Adrenal gland (tissue), 12 donors: ENCODE measurements around the gene TRIM46. TPM values are rescaled to one million over a fixed set of nuclear protein-coding genes. Genes with fewer than 3 reads are reported as not detected.
A peak's percentile ranks its signal among the peaks of the same experiment; 100 is the strongest.
"Not testable (repeated sequence)": the region's sequence is repeated elsewhere in the genome, so short reads cannot be mapped to it uniquely, and the experiment has no call there.

Experiments
- DNase-seq, 7 donors: peaks; one replicate each; pipeline ENCODE4 v3.0.0-alpha.2; 2019 to 2020
- H3K27ac ChIP-seq, 5 donors: fragments of 200-600 bp; sonication (generic) in 4 of 5; 1 replicate in 3 of 5; 2 replicates in 2 of 5; pipeline versions ENCODE4 v1.5.1 to v1.8.0; 2016 to 2020; ENCODE audit warnings: mild to moderate bottlenecking in 1 of 5
- H3K27me3 ChIP-seq: fragments of 200-600 bp; 2 replicates; pipeline ENCODE4 v1.8.0; 2021
- H3K36me3 ChIP-seq, 2 donors: fragments of 200-600 bp; replicated peaks in 1 of 2; 1 replicate in 1 of 2; 2 replicates in 1 of 2; pipeline versions ENCODE4 v1.5.1 to v1.8.0; 2018 to 2022
- H3K4me1 ChIP-seq, 2 donors: fragments of 200-600 bp; replicated peaks in 1 of 2; 1 replicate in 1 of 2; 2 replicates in 1 of 2; pipeline versions ENCODE4 v1.5.1 to v1.8.0; 2018 to 2021
- H3K4me3 ChIP-seq, 4 donors: fragments of 200-600 bp; sonication (generic) in 3 of 4; one replicate each; pipeline ENCODE4 v1.5.1; 2016 to 2018
- H3K9me3 ChIP-seq, 3 donors: fragments of 200-600 bp; sonication (generic) in 1 of 3; replicated peaks in 1 of 3; 1 replicate in 2 of 3; 2 replicates in 1 of 3; pipeline versions ENCODE4 v1.5.1 to v1.8.0; 2016 to 2021
- CTCF ChIP-seq, 6 experiments: fragments of 450-650 bp in 4 of 6; fragments of 200-600 bp in 2 of 6; sonication (generic) in 1 of 6; IDR thresholded peaks; 1 replicate in 5 of 6; 2 replicates in 1 of 6; pipeline versions ENCODE4 v1.5.1 to v1.8.0; 2016 to 2021; ENCODE audit warnings: antibody characterized with exemption in 6 of 6, mild to moderate bottlenecking in 2 of 6, moderate library complexity in 1 of 6
- POLR2A ChIP-seq, 2 donors: fragments of 450-650 bp; IDR thresholded peaks; one replicate each; pipeline ENCODE4 v1.6.1; 2017; ENCODE audit warnings: antibody characterized with exemption in 2 of 2, mild to moderate bottlenecking in 2 of 2, moderate library complexity in 1 of 2
- WGBS, 4 donors: extraction: QIAGEN DNeasy Blood & Tissue Kit in 2 of 4; methylation state at CpG; one replicate each; pipeline versions ENCODE4 v1.1.5 to v1.1.7; 2013 to 2017; 5-methylcytosine and 5-hydroxymethylcytosine counted together
- intact Hi-C, 2 donors: fragments of 100-400 bp; cut with DNase I; formaldehyde crosslinking; loops; one replicate each; pipeline versions ENCODE4 v1.14.1 to v1.15.0; 2022 to 2023
- polyA plus RNA-seq, 3 donors: library from polyadenylated mRNA; stranded (reverse); fragments of 200-250 nt in 2 of 3; fragments of 350-450 nt in 1 of 3; fragmentation: Illumina TruSeq in 1 of 3; extraction: RNeasy Lipid Tissue Mini Kit (QIAGEN cat#74804) in 1 of 3; gene quantifications; one replicate each; pipeline ENCODE4 v1.2.3, GENCODE V29; 2013 to 2014
- total RNA-seq, 9 donors: library from RNA; depleted of rRNA in 4 of 9; stranded (reverse); fragments of >200 nt in 4 of 9; fragments of 120-200 nt in 1 of 9; fragmentation: NEBNext Ultra II Directional in 1 of 9; extraction: Animal tissue kit (Norgen Biotek cat#: 25700) in 1 of 9; gene quantifications; one replicate each; pipeline versions ENCODE4 v1.1.0 to v1.2.4, GENCODE V29; 2013 to 2023
- donor health status: healthy with polysubstance abuse.
- donor health status: Bipolar disorder and iron deficiency.
- donor health status: DM: yes; HTN: yes; CAD: no.
- donor health status: DM: no; HTN: no; CAD: no.
- donor health status: DM: no; HTN: no; CAD: no.
- donor health status: DM: yes; HTN: yes; CAD: no.

The TRIM46 gene
- total and polyA plus RNA-seq, 12 donors: 0.19 to 5.6 (median 0.59) TPM; not detected in 2

- TF ChIP-seq POLR2A (IDR thresholded peaks at IDR 0.05) (peak; percentile 27 to 65), CTCF (IDR thresholded peaks at IDR 0.05) (peak in 1 of 6 experiments; percentile 11)
- Histone ChIP-seq H3K4me1 (peaks cover 20 to 26% of the 10 kb centered on the region in 2 donors), H3K9me3 (no peaks in the 10 kb centered on the region), H3K27ac (peak within 1 kb of the TSS; percentile 71 to 95 (median 94)), H3K27me3 (no peaks in the 10 kb centered on the region), H3K36me3 (no peaks in the 10 kb centered on the region), H3K4me3 (peak within 1 kb of the TSS; percentile 44 to 87 (median 64))
- peak; percentile 86 to 94 (median 90) for DNase-seq
- intact Hi-C loops: no loop called here
- 0 to 1% (median 0%) methylated on average over 31 to 42 of the region's 42 CpGs for WGBS, 4 donors
These were observed 33.6 kb upstream of the TRIM46 start, which contains the start of gene DPM3 for GRCh38 chr1:155139895-155140629. Gene DPM3 (minus strand): TSS chr1:155140531. CDS start chr1:155140240, 291 bp downstream.

- Histone ChIP-seq H3K4me3 (peak overlapping the region in 2 of 4 donors; percentile 67 to 87), H3K27ac (peak overlapping the region in 3 of 5 donors; percentile 94 to 95 (median 95)), H3K36me3 (no peaks in the 10 kb centered on the region), H3K27me3 (no peaks in the 10 kb centered on the region), H3K9me3 (no peaks in the 10 kb centered on the region), H3K4me1 (peaks cover 20 to 26% of the 10 kb centered on the region in 2 donors)
- no peak for DNase-seq
- WGBS, 4 donors: 3 to 6% (median 4%) methylated on average over 11 of the region's 11 CpGs
- intact Hi-C loops: no loop called here
- TF ChIP-seq CTCF (IDR thresholded peaks at IDR 0.05) (no peak), POLR2A (IDR thresholded peaks at IDR 0.05) (no peak)
These were observed 33.1 kb upstream of the TRIM46 start for GRCh38 chr1:155140630-155140953.

GRCh38 chr1:155141749-155142148 is 31.9 kb upstream of the TRIM46 start:
- H3K4me1 ChIP-seq: peaks cover 18 to 23% of the 10 kb centered on the region in 2 donors
- no peak for DNase-seq
- H3K9me3 ChIP-seq: no peaks in the 10 kb centered on the region
- no peak overlapping the region for H3K4me3 ChIP-seq
- 67 to 81% (median 74%) methylated on average over 7 of the region's 7 CpGs for WGBS, 4 donors
- no peaks in the 10 kb centered on the region for H3K36me3 ChIP-seq
- no peak for TF ChIP-seq CTCF (IDR thresholded peaks at IDR 0.05)
- TF ChIP-seq POLR2A (IDR thresholded peaks at IDR 0.05): no peak
- intact Hi-C loops: no loop called here
- no peaks in the 10 kb centered on the region for H3K27me3 ChIP-seq
- H3K27ac ChIP-seq: no peak overlapping the region

- Histone ChIP-seq H3K27me3 (peaks cover 5% of the 10 kb centered on the region), H3K4me1 (no peaks in the 10 kb centered on the region), H3K4me3 (no peak overlapping the region), H3K9me3 (no peaks in the 10 kb centered on the region), H3K36me3 (no peaks in the 10 kb centered on the region), H3K27ac (no peak overlapping the region)
- intact Hi-C loops: no loop called here
- WGBS, 4 donors: 69 to 81% (median 73%) methylated on average over 3 of the region's 3 CpGs
- no peak for TF ChIP-seq CTCF (IDR thresholded peaks at IDR 0.05)
- no peak for TF ChIP-seq POLR2A (IDR thresholded peaks at IDR 0.05)
- no peak for DNase-seq
These were observed 28.2 kb upstream of the TRIM46 start for GRCh38 chr1:155145491-155145890.

- 64 to 72% (median 67%) methylated on average over 3 of the region's 3 CpGs for WGBS, 4 donors
- H3K4me1 ChIP-seq, intact Hi-C loops, H3K27me3 ChIP-seq, H3K36me3 ChIP-seq, H3K9me3 ChIP-seq, H3K27ac ChIP-seq, DNase-seq, H3K4me3 ChIP-seq: not testable (repeated sequence)
These were observed 17.5 kb upstream of the TRIM46 start for GRCh38 chr1:155155996-155156643.
